Peyer's patch (tissue), 4 donors: ENCODE measurements around the gene NUF2. TPM values are rescaled to one million over a fixed set of nuclear protein-coding genes. Genes with fewer than 3 reads are reported as not detected.
"Not testable (repeated sequence)": the region's sequence is repeated elsewhere in the genome, so short reads cannot be mapped to it uniquely, and the experiment has no call there.

Source experiments
- DNase-seq, 3 donors: peaks; one replicate each; pipeline ENCODE4 v3.0.0-alpha.2; 2017 to 2019
- H3K27ac ChIP-seq, 4 donors: fragments of 200-600 bp; sonication (generic); one replicate each; pipeline ENCODE4 v1.5.1; 2016 to 2019
- H3K27me3 ChIP-seq, 2 donors: fragments of 200-600 bp; sonication (generic); one replicate each; pipeline ENCODE4 v1.5.1; 2019
- H3K36me3 ChIP-seq, 3 donors: fragments of 200-600 bp; sonication (generic); one replicate each; pipeline ENCODE4 v1.5.1; 2016 to 2019
- H3K4me1 ChIP-seq, 4 donors: fragments of 200-600 bp; sonication (generic); one replicate each; pipeline ENCODE4 v1.5.1; 2016 to 2019
- H3K4me3 ChIP-seq, 4 donors: fragments of 200-600 bp; sonication (generic); 1 replicate in 3 of 4; 2 replicates in 1 of 4; pipeline ENCODE4 v1.5.1; 2016 to 2019; ENCODE audit warnings: mild to moderate bottlenecking in 1 of 4
- H3K9me3 ChIP-seq, 4 donors: fragments of 200-600 bp; sonication (generic); one replicate each; pipeline ENCODE4 v1.5.1; 2016 to 2019; ENCODE audit warnings: mild to moderate bottlenecking in 1 of 4
- CTCF ChIP-seq, 6 experiments: fragments of 450-650 bp in 4 of 6; fragments of 200-600 bp in 2 of 6; sonication (generic) in 1 of 6; IDR thresholded peaks; one replicate each; pipeline ENCODE4 v1.5.1; 2017 to 2019; ENCODE audit warnings: antibody characterized with exemption in 6 of 6, mild to moderate bottlenecking in 3 of 6, moderate library complexity in 1 of 6
- POLR2A ChIP-seq, 2 donors: fragments of 450-650 bp; IDR thresholded peaks; one replicate each; pipeline ENCODE4 v1.5.1; 2017; ENCODE audit warnings: antibody characterized with exemption in 2 of 2, mild to moderate bottlenecking in 2 of 2, moderate library complexity in 2 of 2
- total RNA-seq, 4 donors: library from RNA; depleted of rRNA; stranded (reverse); fragments of >200 nt; gene quantifications; one replicate each; pipeline ENCODE4 v1.1.0, GENCODE V29; 2016

The NUF2 gene
- total RNA-seq, result 10 to 100 TPM in 1 of 4 donors, 1 to 10 TPM in 3; 1.1 to 31.4 (median 3.9) TPM

- Histone ChIP-seq H3K27ac (peak within 1 kb of the TSS; percentile 56 to 69 (median 64)), H3K4me3 (peak within 1 kb of the TSS; percentile 52 to 75 (median 64)), H3K9me3 (no peaks in the 10 kb centered on the region), H3K4me1 (peaks cover 0 to 6% (median 0%) of the 10 kb centered on the region in 4 donors), H3K27me3 (no peaks in the 10 kb centered on the region), H3K36me3 (peaks cover 0 to 10% (median 0%) of the 10 kb centered on the region in 3 donors)
- DNase-seq, result peak; percentile 92 to 98 (median 97)
- TF ChIP-seq POLR2A (IDR thresholded peaks at IDR 0.05), result peak; percentile 16 to 47
- peak in 1 of 6 experiments; percentile 25 for TF ChIP-seq CTCF (IDR thresholded peaks at IDR 0.05)
Observed at GRCh38 chr1:163321311-163322305, at the start of gene NUF2. Gene NUF2, plus strand, starts transcription at chr1:163321954. Its CDS starts 4,098 bp downstream, at chr1:163326052.

- no peaks in the 10 kb centered on the region for H3K4me1 ChIP-seq
- TF ChIP-seq CTCF (IDR thresholded peaks at IDR 0.05) (no peak), POLR2A (IDR thresholded peaks at IDR 0.05) (no peak)
- H3K27ac ChIP-seq, result no peak overlapping the region
- peaks cover 0 to 4% (median 0%) of the 10 kb centered on the region in 4 donors for H3K9me3 ChIP-seq
- DNase-seq, result no peak
- H3K27me3 ChIP-seq, result no peaks in the 10 kb centered on the region
- H3K4me3 ChIP-seq, result no peak overlapping the region
- no peaks in the 10 kb centered on the region for H3K36me3 ChIP-seq
Observed at GRCh38 chr1:163273766-163274441, 47.9 kb upstream of the NUF2 start.

GRCh38 chr1:163275222-163275621 is 46.5 kb upstream of the NUF2 start:
- H3K4me3 ChIP-seq, result no peak overlapping the region

GRCh38 chr1:163278602-163279001 is 43.2 kb upstream of the NUF2 start:
- Histone ChIP-seq H3K4me1 (no peaks in the 10 kb centered on the region), H3K27me3 (no peaks in the 10 kb centered on the region), H3K4me3 (no peak overlapping the region), H3K27ac (no peak overlapping the region), H3K36me3 (no peaks in the 10 kb centered on the region), H3K9me3 (peaks cover 0 to 4% (median 0%) of the 10 kb centered on the region in 4 donors)
- DNase-seq, result no peak
- no peak for TF ChIP-seq POLR2A (IDR thresholded peaks at IDR 0.05)
- no peak for TF ChIP-seq CTCF (IDR thresholded peaks at IDR 0.05)

More at GRCh38 chr1:163275222-163275621, 46.5 kb upstream of the NUF2 start:
- Histone ChIP-seq H3K27ac (no peak overlapping the region), H3K9me3 (peaks cover 0 to 4% (median 0%) of the 10 kb centered on the region in 4 donors), H3K36me3 (no peaks in the 10 kb centered on the region), H3K4me1 (no peaks in the 10 kb centered on the region), H3K27me3 (no peaks in the 10 kb centered on the region)
- no peak for TF ChIP-seq POLR2A (IDR thresholded peaks at IDR 0.05)
- TF ChIP-seq CTCF (IDR thresholded peaks at IDR 0.05), result no peak
- DNase-seq, result no peak

- not testable (repeated sequence) for H3K27ac ChIP-seq, DNase-seq, H3K9me3 ChIP-seq
Observed at GRCh38 chr1:163284867-163285266, 36.9 kb upstream of the NUF2 start.

More at GRCh38 chr1:163284867-163285266, 36.9 kb upstream of the NUF2 start:
- H3K36me3 ChIP-seq, H3K4me3 ChIP-seq, H3K4me1 ChIP-seq, H3K27me3 ChIP-seq: not testable (repeated sequence)
